ENCODE data around the gene SFXN5.

Gene SFXN5

GRCh38 chr2:72972352-72973136 lies 99.0 kb downstream of the SFXN5 start:
- no peak for DNase-seq

DNA sequence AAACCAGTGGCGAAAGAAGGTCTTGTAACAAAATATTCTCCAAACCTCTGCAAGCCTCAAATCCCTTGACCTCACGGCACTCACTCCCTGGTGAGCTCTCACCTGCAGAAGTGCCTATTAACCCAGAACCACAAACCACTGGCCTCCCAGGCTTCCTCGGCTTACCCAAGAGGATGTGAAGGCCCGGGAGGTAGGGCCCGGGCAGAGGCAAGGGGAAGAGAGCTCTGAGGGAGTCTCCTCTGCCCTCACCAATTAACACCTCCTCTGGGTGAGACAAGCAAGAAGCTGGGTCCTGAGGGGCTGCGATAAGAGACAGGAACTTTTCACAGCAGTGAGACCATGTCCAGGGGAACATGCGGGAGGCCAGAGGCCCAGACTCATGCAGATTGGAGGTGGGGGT lies 100.5 kb downstream of the SFXN5 start:
- DNase-seq = no peak

DNA sequence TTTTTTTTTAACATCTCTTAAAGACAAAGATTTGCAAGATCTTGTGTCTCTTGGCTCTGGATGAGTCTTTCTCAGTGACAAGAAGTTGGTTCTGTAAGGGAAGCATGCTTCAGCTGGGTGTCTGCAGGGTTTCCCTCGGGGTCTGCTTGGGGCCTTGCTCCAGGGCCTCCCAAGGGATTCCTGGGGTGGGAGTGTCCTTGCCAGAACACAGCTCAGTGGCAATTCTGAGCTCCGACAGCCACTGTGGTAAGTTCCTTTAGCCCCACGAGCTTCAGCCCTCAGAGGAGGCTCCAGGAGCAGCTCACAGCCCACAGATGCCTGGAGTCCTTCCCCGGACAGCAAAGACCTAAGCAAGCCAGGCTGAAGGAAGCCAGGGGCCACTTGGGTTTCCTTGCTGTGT lies 101.8 kb downstream of the SFXN5 start:
- DNase-seq = no peak

- no peak for DNase-seq
These were observed 103.2 kb downstream of the SFXN5 start for GRCh38 chr2:72968286-72968685.

DNA sequence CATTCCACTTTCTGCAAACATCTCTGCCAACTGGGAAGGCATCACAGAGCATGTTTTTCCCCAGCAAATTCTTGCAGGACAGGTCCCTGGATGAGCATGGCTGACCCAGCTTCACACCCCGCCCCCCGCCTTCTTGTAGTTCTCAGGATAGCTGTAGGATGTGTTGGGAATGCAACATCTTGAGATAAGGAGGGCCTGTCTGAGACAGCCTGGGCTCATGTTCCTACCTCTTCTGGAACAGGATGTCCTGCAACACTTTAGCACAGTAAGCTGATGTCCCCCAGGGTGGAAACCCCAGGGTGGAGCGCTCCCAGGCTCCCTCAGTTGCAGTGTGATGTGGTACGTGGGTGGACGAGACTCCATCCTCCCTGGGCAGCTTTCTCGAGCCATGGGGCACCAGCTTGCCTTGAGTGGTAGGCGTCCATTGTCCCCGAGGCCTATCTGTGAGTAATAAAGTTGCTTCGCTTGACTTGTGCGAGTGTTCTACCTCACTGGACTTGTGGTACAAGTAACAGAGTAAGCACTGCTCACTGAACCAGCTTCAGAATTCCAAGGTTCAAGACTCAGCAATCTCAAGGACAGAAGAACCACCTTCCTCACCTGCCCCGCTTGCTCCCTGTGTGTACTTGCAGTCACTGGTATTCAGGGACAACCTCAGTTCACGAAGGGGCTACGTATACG lies 105.6 kb downstream of the SFXN5 start:
- no peak for DNase-seq

- DNase-seq = no peak
These were observed 106.5 kb downstream of the SFXN5 start for GRCh38 chr2:72965016-72965415.

DNA sequence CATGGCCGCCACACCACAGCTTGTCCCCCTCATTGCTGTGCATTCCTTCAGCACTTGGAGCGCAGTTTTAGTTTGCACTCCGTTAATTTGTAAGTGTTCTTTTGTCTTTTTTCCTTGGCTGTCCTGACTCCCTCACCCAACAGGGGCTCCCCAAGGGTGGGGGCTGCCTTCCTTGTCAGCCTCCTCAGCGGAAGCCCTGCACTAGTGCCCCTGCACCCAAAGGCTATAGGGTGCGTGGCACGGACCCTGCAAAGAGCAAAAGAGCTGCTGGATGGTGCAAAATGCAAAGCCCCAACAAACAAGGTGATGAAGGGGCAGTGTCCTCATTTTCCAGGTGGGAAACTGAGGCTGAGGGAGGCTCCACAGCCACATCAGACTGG lies 107.4 kb downstream of the SFXN5 start:
- DNase-seq = no peak

GRCh38 chr2:72963423-72964145 lies 107.9 kb downstream of the SFXN5 start:
- no peak for DNase-seq

DNA sequence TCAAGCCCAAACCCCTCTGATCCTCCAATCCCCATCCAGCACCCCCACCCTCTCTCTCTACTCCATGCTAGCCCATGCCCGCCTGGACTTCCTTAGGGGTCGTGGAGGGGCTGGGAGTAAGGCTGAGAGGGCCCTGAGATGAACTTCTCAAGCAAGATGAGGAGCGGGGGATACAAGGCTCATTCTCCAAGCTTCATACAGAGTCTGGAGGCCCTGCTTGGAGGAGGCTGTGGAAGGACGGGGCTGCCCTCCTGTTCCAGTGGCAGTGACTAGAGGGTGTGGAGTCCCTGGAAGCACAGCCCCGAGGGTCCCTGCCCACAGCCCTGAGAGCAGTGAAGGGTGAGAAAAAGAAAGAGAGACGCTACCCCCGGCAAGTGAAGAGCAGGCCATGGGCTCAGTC lies 108.6 kb downstream of the SFXN5 start:
- DNase-seq = no peak

- DNase-seq = no peak
These were observed 109.6 kb downstream of the SFXN5 start for GRCh38 chr2:72961853-72962468.

- no peak for DNase-seq
These were observed 110.3 kb downstream of the SFXN5 start for GRCh38 chr2:72961036-72961720.

DNA sequence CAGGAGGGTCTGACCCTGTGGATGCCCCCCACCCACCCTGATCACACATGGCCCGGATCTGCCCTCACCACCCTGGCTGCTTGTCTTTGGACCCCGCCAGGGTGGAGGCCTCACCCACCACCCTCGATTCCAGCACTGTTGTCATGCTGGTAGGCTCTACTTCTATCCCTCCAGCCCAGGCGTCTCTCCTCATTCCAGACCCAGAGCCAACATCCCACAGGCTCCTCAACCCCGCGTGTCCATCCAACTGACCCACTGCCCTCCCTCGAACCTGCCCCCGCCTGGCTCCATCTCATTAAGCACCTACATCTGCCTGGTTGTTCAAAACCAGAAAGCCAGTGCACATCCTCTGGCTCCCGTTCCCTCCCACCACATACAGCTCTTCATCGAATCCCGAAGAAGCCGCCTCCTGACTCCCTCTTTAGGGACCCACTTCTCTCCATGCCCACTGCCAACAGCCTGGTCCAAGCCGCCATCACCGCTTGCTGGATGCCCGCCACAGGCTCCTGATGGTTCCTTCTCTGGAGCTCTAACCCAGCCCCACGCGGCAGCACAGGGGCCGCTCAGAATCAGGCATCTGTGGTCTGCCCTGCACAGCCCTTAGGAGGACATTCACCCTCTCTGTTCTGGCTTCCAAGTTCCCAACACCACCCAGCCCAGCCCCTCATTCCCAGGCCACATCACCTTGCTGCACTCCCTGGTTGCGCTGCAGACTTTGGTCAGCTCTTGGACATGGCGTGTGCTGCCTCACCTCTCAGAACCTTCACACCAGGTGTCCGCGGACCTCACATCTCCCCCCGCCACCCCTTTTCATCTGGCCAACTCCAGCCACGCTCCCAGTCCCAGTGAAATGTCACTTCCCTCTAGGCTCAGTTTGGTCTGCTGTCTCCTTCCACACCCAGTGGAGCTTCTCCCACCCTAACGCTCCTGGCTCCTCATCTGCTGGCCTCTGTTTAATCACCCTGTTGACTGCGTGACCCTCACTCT lies 111.2 kb downstream of the SFXN5 start:
- DNase-seq = no peak

DNA sequence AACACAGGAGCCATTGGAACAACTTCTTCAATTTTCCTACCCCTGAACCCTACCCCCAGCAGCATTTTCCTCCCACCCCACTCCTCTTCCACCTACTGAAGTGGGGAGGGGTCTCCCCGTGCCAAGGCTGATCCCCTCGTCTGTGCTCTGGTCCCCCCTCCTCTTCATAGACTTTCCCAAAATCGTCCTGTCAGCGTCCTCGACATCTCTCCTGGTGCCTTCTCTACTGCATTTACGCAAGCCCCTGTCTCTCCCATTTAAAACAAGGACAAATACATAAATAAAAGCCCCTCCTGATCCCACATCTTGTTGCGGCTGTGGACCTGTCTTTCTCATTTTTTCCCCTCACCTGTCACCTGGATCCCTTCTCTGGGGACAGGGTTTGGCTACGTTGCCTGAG lies 112.0 kb downstream of the SFXN5 start:
- DNase-seq = no peak

DNA sequence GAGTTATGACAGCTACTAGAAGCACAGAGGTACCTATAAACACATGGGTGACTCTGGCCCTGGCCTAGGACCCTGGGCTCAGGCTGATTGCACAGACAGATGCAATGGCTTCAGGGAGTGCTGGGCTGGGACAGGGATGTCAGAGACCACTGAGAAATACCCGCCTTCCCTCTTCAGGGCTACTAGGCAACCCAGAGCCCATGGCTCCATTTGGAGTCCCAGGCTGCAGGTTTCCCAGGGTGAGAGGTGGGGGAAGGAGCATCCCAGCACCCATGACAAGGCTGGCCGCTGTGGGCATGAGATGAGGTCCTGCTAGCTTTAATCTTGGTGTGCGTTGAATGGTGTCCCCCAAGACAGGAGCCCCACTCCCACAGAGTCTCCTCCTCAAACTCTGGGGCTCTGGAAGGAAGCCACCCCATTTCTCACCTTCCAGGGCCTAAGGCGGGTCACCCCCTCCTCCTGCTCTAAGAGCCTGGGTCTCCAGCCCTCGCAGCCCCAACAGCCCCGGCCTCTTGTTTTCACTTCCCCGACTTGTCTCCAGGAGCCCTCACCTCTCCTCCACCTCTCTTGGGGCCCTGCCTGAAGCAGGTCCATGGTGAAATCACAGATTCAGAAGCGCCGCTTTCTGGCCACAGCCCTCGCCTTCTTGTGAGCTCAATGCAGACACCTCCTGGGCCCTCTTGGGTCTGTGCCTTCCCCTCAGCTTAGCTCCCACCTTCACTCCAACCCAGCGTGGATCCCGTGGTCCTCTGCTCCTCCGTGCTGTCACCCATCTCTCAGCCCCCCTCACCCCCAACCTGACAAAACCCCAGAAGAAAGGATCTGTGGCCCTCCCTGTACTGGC lies 112.7 kb downstream of the SFXN5 start:
- DNase-seq = no peak

DNA sequence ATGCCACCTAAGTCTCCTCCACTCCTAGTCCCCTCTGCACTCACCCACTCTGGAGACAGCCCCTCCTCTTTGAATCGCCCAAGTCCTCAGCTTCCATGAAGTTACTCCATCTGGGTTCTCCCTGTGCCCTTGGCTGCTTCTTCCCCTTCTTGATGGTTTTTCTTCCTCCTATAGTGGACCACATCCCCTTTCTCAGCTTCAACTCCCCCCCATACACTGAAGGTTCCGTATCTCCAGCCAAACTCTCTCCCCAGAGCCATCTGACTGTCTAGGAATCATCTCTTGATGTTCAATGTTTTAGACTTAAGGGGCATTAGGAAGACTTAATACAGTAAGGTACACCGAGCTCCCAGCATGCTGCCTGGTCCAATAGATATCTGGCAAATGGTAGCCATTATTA lies 114.6 kb downstream of the SFXN5 start:
- no peak for DNase-seq

- DNase-seq = no peak
These were observed 115.5 kb downstream of the SFXN5 start for GRCh38 chr2:72956050-72956395.

DNA sequence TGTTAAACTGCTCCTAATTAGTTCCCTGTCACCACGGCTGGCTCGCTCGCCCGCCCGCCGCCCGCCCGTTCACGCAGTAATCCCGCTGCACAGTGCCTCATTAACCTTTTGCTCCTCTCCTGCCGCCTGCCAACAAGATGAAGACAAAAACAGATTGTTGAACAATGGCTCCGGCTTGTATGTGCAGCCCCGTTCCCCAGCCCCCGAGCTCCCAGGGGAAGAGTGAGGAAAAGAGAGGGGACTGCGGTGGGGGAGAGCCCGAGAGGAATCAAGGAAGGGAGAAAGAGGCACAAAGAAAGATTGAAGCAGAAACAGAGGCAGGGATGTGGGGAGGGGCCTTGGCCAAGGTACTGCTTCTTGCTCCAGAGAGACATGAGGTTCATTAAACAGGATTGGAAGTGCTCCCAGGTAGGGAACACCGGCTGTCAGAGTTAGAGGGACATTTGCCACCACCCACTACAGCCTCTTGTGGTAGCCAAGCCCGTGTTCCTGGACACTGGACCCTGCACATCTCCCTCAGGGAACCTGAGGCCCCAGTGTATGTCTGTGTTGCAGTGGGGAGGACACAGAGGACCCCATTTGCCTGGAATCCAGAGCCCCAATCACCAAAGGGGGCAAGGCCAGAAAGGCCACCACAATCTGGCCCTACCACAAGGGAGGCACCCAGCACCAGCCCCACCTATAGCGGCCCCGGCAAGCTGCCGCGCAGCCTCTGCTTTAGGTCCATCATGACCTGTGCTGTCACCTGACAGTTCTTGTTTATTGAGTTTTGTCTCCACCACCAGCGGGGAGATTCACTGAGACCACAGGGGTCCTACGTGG lies 116.1 kb downstream of the SFXN5 start:
- no peak for DNase-seq

DNA sequence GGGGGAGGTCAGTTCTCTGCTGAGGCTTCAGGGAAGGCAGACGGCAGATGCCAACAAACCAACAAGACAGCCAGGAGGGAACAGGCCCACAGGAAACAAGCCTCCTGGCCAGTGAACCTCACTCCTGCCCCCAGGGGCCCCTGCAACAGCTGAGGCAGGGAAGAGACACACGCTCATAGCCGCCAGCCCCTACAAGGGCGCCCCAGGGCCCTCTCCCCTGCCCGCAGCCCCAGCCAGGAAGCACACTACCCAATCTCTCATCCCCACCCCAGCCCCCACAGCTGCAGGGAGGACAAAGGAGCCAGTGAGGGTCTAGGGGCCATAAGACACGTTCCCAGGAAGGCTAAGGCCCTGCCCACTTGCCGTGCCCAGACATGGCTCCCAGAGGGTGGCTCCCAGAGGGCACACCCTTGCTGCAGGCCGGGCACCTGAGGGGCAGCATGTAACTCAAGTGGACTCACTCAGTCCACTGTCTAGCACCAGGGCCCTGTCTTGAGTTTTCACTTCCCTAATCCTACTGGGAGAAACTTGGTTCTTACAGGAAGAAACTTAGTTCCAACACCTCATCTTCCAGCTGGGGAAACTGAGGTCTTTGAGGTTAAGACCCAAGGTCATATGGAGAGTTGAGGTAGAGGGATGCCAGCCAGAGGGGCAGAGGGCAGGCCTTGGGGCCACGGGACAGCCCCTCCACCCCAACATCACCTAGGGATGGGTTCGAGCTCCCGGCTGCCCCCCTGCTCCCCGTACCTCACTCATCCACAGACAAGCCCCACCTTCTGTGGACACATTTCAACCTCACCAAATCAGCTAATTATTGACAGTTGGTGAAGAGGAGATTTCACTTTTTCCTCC lies 116.9 kb downstream of the SFXN5 start:
- no peak for DNase-seq

GRCh38 chr2:72953976-72954375 lies 117.5 kb downstream of the SFXN5 start:
- no peak for DNase-seq

All from fibroblast of skin of right biceps (primary cell).